ENCODE data around the gene FAM114A1.

Gene FAM114A1

GRCh38 chr4:38876636-38877035 lies 9.0 kb downstream of the FAM114A1 start:
- Histone ChIP-seq H3K9ac (ENCODE audit: low read length) (no peak overlapping the region), H4K20me1 (ENCODE audit: insufficient read depth, low read length) (no peaks in the 10 kb centered on the region), H3K36me3 (replicated peaks; ENCODE audit: low read depth, low read length) (no peaks in the 10 kb centered on the region), H3K4me3 (ENCODE audit: low read length) (no peak overlapping the region), H3K9me3 (ENCODE audit: insufficient read depth, low read length) (no peaks in the 10 kb centered on the region), H2AFZ (ENCODE audit: low read depth, low read length) (no peak overlapping the region), H3K4me1 (ENCODE audit: low read length) (no peaks in the 10 kb centered on the region), H3K4me2 (ENCODE audit: low read length) (no peak overlapping the region), H3K27me3 (ENCODE audit: low read depth, low read length) (no peaks in the 10 kb centered on the region), H3K79me2 (ENCODE audit: low read length) (no peaks in the 10 kb centered on the region), H3K27ac (ENCODE audit: low read length) (no peak overlapping the region)
- TF ChIP-seq EZH2phosphoT487 (IDR thresholded peaks at IDR 0.05; ENCODE audit: low read depth) (no peak), CTCF (IDR thresholded peaks at IDR 0.05; ENCODE audit: low read depth, low read length) (no peak)

- Histone ChIP-seq H3K79me2 (ENCODE audit: low read length) (no peaks in the 10 kb centered on the region), H3K4me1 (ENCODE audit: low read length) (peaks cover 4% of the 10 kb centered on the region), H2AFZ (ENCODE audit: low read depth, low read length) (no peak overlapping the region), H3K36me3 (replicated peaks; ENCODE audit: low read depth, low read length) (no peaks in the 10 kb centered on the region), H3K9me3 (ENCODE audit: insufficient read depth, low read length) (no peaks in the 10 kb centered on the region), H3K9ac (ENCODE audit: low read length) (no peak overlapping the region), H3K27me3 (ENCODE audit: low read depth, low read length) (no peaks in the 10 kb centered on the region), H3K4me3 (ENCODE audit: low read length) (no peak overlapping the region), H4K20me1 (ENCODE audit: insufficient read depth, low read length) (no peaks in the 10 kb centered on the region), H3K27ac (ENCODE audit: low read length) (no peak overlapping the region), H3K4me2 (ENCODE audit: low read length) (no peak overlapping the region)
- no peak for TF ChIP-seq EZH2phosphoT487 (IDR thresholded peaks at IDR 0.05; ENCODE audit: low read depth)
- TF ChIP-seq CTCF (IDR thresholded peaks at IDR 0.05; ENCODE audit: low read depth, low read length), result no peak
Observed at GRCh38 chr4:38884254-38884653, 16.6 kb downstream of the FAM114A1 start.

- no peak overlapping the region for H3K9ac ChIP-seq (ENCODE audit: low read length)
Observed at GRCh38 chr4:38889143-38889542, 21.5 kb downstream of the FAM114A1 start.

More at GRCh38 chr4:38889143-38889542, 21.5 kb downstream of the FAM114A1 start:
- TF ChIP-seq CTCF (IDR thresholded peaks at IDR 0.05; ENCODE audit: low read depth, low read length), result no peak
- H2AFZ ChIP-seq (ENCODE audit: low read depth, low read length), result no peak overlapping the region
- H3K4me3 ChIP-seq (ENCODE audit: low read length), result no peak overlapping the region
- peak overlapping the region; percentile 6; the same call in 1 of the 2 replicates for H3K4me2 ChIP-seq (ENCODE audit: low read length)
- no peaks in the 10 kb centered on the region for H4K20me1 ChIP-seq (ENCODE audit: insufficient read depth, low read length)
- peaks cover 12% of the 10 kb centered on the region for H3K4me1 ChIP-seq (ENCODE audit: low read length)
- H3K27ac ChIP-seq (ENCODE audit: low read length), result no peak overlapping the region
- no peaks in the 10 kb centered on the region for H3K27me3 ChIP-seq (ENCODE audit: low read depth, low read length)
- no peaks in the 10 kb centered on the region for H3K79me2 ChIP-seq (ENCODE audit: low read length)
- H3K36me3 ChIP-seq (replicated peaks; ENCODE audit: low read depth, low read length), result no peaks in the 10 kb centered on the region
- no peaks in the 10 kb centered on the region for H3K9me3 ChIP-seq (ENCODE audit: insufficient read depth, low read length)

Measured in OCI-LY3 (cell line).